Upper lobe of right lung (tissue), 1 donor: ENCODE results near the gene GFI1. TPM values are rescaled to one million over a fixed set of nuclear protein-coding genes. Genes with fewer than 3 reads are reported as not detected.
A peak's percentile ranks its signal among the peaks of the same experiment; 100 is the strongest.

Experiments used
- ATAC-seq: fragments of 200-7000 bp; cut with Tn5 transposase; one replicate; pipeline ENCODE4 v1.9.1; 2020; ENCODE audit warnings: mild to moderate bottlenecking, moderate library complexity
- DNase-seq: peaks from one replicate; pipeline ENCODE4 v3.0.0-alpha.2; 2020
- H3K27ac ChIP-seq: fragments of 200-600 bp; one replicate; pipeline ENCODE4 v1.8.0; 2022
- H3K27me3 ChIP-seq: fragments of 200-600 bp; one replicate; pipeline ENCODE4 v1.8.0; 2022; ENCODE audit warnings: mild to moderate bottlenecking
- H3K36me3 ChIP-seq: fragments of 200-600 bp; one replicate; pipeline ENCODE4 v1.8.0; 2022
- H3K4me1 ChIP-seq: fragments of 200-600 bp; one replicate; pipeline ENCODE4 v1.8.0; 2022
- H3K4me3 ChIP-seq: fragments of 200-600 bp; one replicate; pipeline ENCODE4 v1.8.0; 2022; ENCODE audit warnings: mild to moderate bottlenecking
- H3K9me3 ChIP-seq: fragments of 200-600 bp; one replicate; pipeline ENCODE4 v1.8.0; 2022
- intact Hi-C: fragments of 100-400 bp; cut with DNase I; formaldehyde crosslinking; loops from one replicate; pipeline ENCODE4 v1.11.0; 2022
- total RNA-seq: library from RNA; stranded (reverse); fragmentation: NEBNext Ultra II Directional; extraction: Animal tissue kit (Norgen Biotek cat#: 25700); gene quantifications from one replicate; pipeline ENCODE4 v1.2.1, GENCODE V29; 2021
- TF ChIP-seq, protein P1 (sequence below): fragments of 200-600 bp; IDR thresholded peaks from one replicate; pipeline ENCODE4 v1.8.0; 2022; ENCODE audit warnings: antibody characterized with exemption
- donor health status: DM: no; HTN: yes; CAD: no; lungs with severe emphysema.

Gene GFI1
- total RNA-seq, 1 donor from 2014 or later: 5.4 TPM

DNA sequence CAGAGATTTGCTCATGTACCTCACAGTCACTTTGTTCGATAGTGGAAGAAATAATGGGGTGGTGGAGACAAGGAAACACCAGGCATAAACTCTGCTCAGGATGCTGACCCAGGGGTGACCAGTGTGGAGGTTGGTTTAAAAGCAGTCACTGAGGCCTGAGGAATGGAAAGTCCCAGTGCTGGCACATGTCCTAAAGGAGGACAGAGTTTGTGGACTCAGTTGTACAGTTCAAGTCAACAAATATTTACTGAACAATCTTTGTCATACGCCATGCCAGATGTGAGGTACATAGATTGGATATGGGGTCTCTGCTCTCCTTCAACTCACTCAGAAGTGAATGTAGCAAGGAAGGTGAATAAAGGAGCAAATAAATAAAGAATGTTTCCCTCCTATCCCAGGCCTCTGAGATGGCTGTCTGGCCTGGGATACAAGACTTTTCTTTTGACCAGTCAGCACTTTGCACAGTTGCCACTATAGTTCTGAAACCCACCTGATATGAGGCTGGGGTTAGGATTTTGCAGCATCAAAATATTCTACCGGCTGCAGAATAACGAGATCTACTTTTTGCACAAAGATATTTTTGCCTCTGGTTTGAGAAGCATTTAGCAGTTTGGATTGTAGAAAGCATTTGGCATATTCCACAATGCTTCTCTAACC lies 7.9 kb upstream of the GFI1 start:
- Histone ChIP-seq H3K27ac (no peak overlapping the region), H3K9me3 (no peaks in the 10 kb centered on the region)
- intact Hi-C loops: no loop called here

GRCh38 chr1:92493139-92493538 lies 6.4 kb upstream of the GFI1 start:
- H3K9me3 ChIP-seq: no peaks in the 10 kb centered on the region
- H3K36me3 ChIP-seq: no peaks in the 10 kb centered on the region
- H3K4me3 ChIP-seq: no peak overlapping the region
- peaks cover 10% of the 10 kb centered on the region for H3K27me3 ChIP-seq
- TF ChIP-seq, protein P1, sequence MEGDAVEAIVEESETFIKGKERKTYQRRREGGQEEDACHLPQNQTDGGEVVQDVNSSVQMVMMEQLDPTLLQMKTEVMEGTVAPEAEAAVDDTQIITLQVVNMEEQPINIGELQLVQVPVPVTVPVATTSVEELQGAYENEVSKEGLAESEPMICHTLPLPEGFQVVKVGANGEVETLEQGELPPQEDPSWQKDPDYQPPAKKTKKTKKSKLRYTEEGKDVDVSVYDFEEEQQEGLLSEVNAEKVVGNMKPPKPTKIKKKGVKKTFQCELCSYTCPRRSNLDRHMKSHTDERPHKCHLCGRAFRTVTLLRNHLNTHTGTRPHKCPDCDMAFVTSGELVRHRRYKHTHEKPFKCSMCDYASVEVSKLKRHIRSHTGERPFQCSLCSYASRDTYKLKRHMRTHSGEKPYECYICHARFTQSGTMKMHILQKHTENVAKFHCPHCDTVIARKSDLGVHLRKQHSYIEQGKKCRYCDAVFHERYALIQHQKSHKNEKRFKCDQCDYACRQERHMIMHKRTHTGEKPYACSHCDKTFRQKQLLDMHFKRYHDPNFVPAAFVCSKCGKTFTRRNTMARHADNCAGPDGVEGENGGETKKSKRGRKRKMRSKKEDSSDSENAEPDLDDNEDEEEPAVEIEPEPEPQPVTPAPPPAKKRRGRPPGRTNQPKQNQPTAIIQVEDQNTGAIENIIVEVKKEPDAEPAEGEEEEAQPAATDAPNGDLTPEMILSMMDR: no peak
- ATAC-seq: no peak
- no peak overlapping the region for H3K27ac ChIP-seq
- intact Hi-C loops: no loop called here
- H3K4me1 ChIP-seq: no peaks in the 10 kb centered on the region
- no peak for DNase-seq

More for the DNA sequence above, 7.9 kb upstream of the GFI1 start:
- DNase-seq (no peak), ATAC-seq (no peak)
- H3K36me3 ChIP-seq: no peaks in the 10 kb centered on the region
- H3K27me3 ChIP-seq: no peaks in the 10 kb centered on the region
- no peak overlapping the region for H3K4me3 ChIP-seq
- no peaks in the 10 kb centered on the region for H3K4me1 ChIP-seq
- TF ChIP-seq, protein P1: no peak

- no peak for ATAC-seq
- Histone ChIP-seq H3K4me3 (no peak overlapping the region), H3K27ac (no peak overlapping the region), H3K36me3 (no peaks in the 10 kb centered on the region), H3K4me1 (peaks cover 22% of the 10 kb centered on the region), H3K9me3 (no peaks in the 10 kb centered on the region), H3K27me3 (peaks cover 50% of the 10 kb centered on the region)
- intact Hi-C loops: no loop called here
- TF ChIP-seq, protein P1: no peak
- no peak for DNase-seq
Observed at GRCh38 chr1:92488832-92489231, 2.1 kb upstream of the GFI1 start.

- peaks cover 54% of the 10 kb centered on the region for H3K27me3 ChIP-seq
- TF ChIP-seq, protein P1: no peak
- no peak overlapping the region for H3K27ac ChIP-seq
- H3K9me3 ChIP-seq: no peaks in the 10 kb centered on the region
- DNase-seq (no peak), ATAC-seq (no peak)
- H3K4me3 ChIP-seq: no peak overlapping the region
- peaks cover 26% of the 10 kb centered on the region for H3K4me1 ChIP-seq
- intact Hi-C loops: no loop called here
- H3K36me3 ChIP-seq: no peaks in the 10 kb centered on the region
Observed at GRCh38 chr1:92488416-92488815, 1.7 kb upstream of the GFI1 start.

GRCh38 chr1:92487078-92487605 lies 417 bp upstream of the GFI1 start:
- H3K27me3 ChIP-seq: peaks cover 67% of the 10 kb centered on the region
- TF ChIP-seq, protein P1: no peak
- H3K27ac ChIP-seq: peak overlapping the region; percentile 58

More at GRCh38 chr1:92487078-92487605, 417 bp upstream of the GFI1 start:
- ATAC-seq: no peak
- H3K9me3 ChIP-seq: no peaks in the 10 kb centered on the region
- intact Hi-C loops: no loop called here
- no peak for DNase-seq
- H3K4me1 ChIP-seq: peaks cover 38% of the 10 kb centered on the region
- H3K36me3 ChIP-seq: no peaks in the 10 kb centered on the region
- peak overlapping the region; percentile 55 for H3K4me3 ChIP-seq
